Prostate gland (tissue), 2 donors: ENCODE results near the gene GPR45. TPM values are rescaled to one million over a fixed set of nuclear protein-coding genes. Genes with fewer than 3 reads are reported as not detected.
A peak's percentile ranks its signal among the peaks of the same experiment; 100 is the strongest.

Experiments
- DNase-seq: peaks from one replicate; pipeline ENCODE4 v3.0.0-alpha.2; 2019; ENCODE audit warnings: low spot score
- H3K27ac ChIP-seq, 2 donors: fragments of 200-600 bp; sonication (generic); 2 replicates each; pipeline ENCODE4 v1.5.1; 2017 to 2019
- H3K27me3 ChIP-seq: fragments of 200-600 bp; sonication (generic); replicated peaks from 2 replicates; pipeline ENCODE4 v1.5.1; 2019; ENCODE audit not compliant: insufficient read depth
- H3K36me3 ChIP-seq, 2 donors: fragments of 200-600 bp; sonication (generic); 1 replicate in 1 of 2; 2 replicates in 1 of 2; pipeline versions ENCODE4 v1.5.1 to v1.8.1; 2017 to 2019
- H3K4me1 ChIP-seq: fragments of 200-600 bp; sonication (generic); replicated peaks from 2 replicates; pipeline ENCODE4 v1.5.1; 2019
- H3K4me3 ChIP-seq, 2 donors: fragments of 200-600 bp; sonication (generic); 2 replicates each; pipeline ENCODE4 v1.5.1; 2017 to 2019
- H3K9me3 ChIP-seq: fragments of 200-600 bp; sonication (generic); 2 replicates; pipeline ENCODE4 v1.5.1; 2017
- POLR2A ChIP-seq: fragments of 450-650 bp; IDR thresholded peaks from one replicate; pipeline ENCODE4 v1.6.1; 2016; ENCODE audit warnings: antibody characterized with exemption, mild to moderate bottlenecking
- POLR2AphosphoS5 ChIP-seq: sonication (generic); formaldehyde crosslinking; IDR thresholded peaks from one replicate; pipeline ENCODE4 v1.6.1; 2017; ENCODE audit warnings: antibody characterized with exemption
- WGBS: methylation state at CpG from one replicate; pipeline ENCODE4 v1.1.5; 2018; 5-methylcytosine and 5-hydroxymethylcytosine counted together
- intact Hi-C: fragments of 100-400 bp; cut with DNase I; formaldehyde crosslinking; loops from one replicate; pipeline ENCODE4 v1.14.2; 2022
- total RNA-seq, 2 donors: library from RNA; depleted of rRNA; stranded (reverse); fragments of >200 nt; gene quantifications; one replicate each; pipeline ENCODE4 v1.1.0, GENCODE V29; 2016
- TF ChIP-seq, protein P1 (sequence below), 4 experiments: fragments of 200-600 bp in 2 of 4; fragments of 450-650 bp in 2 of 4; sonication (generic) in 2 of 4; IDR thresholded peaks; 1 replicate in 3 of 4; 2 replicates in 1 of 4; pipeline ENCODE4 v1.5.1; 2016 to 2019; ENCODE audit warnings: antibody characterized with exemption in 4 of 4, mild to moderate bottlenecking in 2 of 4, moderate library complexity in 2 of 4

Gene GPR45
- total RNA-seq, 2 donors from 2014 or later = not detected

DNA sequence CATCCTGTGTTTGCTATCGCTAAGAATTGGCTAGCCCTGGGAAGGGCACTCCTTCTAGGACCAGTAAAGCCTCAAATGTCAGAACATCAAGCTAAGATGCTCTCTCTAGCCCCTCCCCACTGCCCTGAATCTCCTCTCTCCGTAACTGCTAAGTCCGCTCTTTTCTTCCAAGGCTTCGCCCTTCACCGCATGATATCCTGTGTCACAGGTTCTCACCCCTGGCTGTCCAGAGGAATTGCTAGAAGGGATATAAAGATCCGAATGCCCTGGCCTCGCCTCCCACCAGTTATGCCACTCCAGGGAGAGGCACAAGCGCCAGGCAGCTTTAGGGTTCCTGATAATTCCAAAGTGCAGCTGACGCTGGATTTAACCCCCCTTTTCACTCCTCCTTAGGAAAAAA lies 17.1 kb upstream of the GPR45 start:
- intact Hi-C loops = no loop called here
- WGBS = 80% methylated on average over 9 of the region's 9 CpGs

DNA sequence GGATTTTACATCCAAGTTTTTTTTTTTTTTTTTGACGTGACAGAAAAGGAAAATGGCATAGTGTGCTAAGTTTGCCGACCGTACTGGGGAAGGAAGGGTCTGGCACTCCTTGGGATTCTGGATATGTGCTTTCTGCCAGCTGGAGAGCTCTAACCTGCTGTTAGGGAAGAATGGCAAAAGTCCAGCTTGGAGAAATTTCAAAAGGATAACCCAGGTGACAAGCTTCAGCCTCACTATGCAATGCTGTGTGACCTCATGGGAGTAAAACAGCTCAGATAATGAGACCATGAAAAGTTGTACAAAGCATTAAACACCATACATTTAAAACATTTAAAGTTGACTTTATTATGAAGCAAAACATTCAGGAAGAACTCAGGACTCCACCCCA lies 10.3 kb upstream of the GPR45 start:
- no peaks in the 10 kb centered on the region for H3K4me1 ChIP-seq
- H3K27me3 ChIP-seq = no peaks in the 10 kb centered on the region
- no peak for DNase-seq
- H3K9me3 ChIP-seq = no peaks in the 10 kb centered on the region
- TF ChIP-seq, protein P1, sequence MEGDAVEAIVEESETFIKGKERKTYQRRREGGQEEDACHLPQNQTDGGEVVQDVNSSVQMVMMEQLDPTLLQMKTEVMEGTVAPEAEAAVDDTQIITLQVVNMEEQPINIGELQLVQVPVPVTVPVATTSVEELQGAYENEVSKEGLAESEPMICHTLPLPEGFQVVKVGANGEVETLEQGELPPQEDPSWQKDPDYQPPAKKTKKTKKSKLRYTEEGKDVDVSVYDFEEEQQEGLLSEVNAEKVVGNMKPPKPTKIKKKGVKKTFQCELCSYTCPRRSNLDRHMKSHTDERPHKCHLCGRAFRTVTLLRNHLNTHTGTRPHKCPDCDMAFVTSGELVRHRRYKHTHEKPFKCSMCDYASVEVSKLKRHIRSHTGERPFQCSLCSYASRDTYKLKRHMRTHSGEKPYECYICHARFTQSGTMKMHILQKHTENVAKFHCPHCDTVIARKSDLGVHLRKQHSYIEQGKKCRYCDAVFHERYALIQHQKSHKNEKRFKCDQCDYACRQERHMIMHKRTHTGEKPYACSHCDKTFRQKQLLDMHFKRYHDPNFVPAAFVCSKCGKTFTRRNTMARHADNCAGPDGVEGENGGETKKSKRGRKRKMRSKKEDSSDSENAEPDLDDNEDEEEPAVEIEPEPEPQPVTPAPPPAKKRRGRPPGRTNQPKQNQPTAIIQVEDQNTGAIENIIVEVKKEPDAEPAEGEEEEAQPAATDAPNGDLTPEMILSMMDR (IDR thresholded peaks at IDR 0.05) = no peak
- TF ChIP-seq POLR2AphosphoS5 = no peak
- TF ChIP-seq POLR2A = no peak
- intact Hi-C loops = no loop called here
- 23% methylated on average over 3 of the region's 3 CpGs for WGBS
- H3K36me3 ChIP-seq = no peaks in the 10 kb centered on the region
- H3K27ac ChIP-seq = no peak overlapping the region
- H3K4me3 ChIP-seq = no peak overlapping the region

More for the DNA sequence above, 17.1 kb upstream of the GPR45 start:
- DNase-seq = no peak
- Histone ChIP-seq H3K36me3 (no peaks in the 10 kb centered on the region), H3K27ac (no peak overlapping the region), H3K4me1 (no peaks in the 10 kb centered on the region), H3K27me3 (no peaks in the 10 kb centered on the region), H3K4me3 (no peak overlapping the region), H3K9me3 (no peaks in the 10 kb centered on the region)
- TF ChIP-seq, protein P1 (IDR thresholded peaks at IDR 0.05) = no peak
- no peak for TF ChIP-seq POLR2AphosphoS5
- no peak for TF ChIP-seq POLR2A

DNA sequence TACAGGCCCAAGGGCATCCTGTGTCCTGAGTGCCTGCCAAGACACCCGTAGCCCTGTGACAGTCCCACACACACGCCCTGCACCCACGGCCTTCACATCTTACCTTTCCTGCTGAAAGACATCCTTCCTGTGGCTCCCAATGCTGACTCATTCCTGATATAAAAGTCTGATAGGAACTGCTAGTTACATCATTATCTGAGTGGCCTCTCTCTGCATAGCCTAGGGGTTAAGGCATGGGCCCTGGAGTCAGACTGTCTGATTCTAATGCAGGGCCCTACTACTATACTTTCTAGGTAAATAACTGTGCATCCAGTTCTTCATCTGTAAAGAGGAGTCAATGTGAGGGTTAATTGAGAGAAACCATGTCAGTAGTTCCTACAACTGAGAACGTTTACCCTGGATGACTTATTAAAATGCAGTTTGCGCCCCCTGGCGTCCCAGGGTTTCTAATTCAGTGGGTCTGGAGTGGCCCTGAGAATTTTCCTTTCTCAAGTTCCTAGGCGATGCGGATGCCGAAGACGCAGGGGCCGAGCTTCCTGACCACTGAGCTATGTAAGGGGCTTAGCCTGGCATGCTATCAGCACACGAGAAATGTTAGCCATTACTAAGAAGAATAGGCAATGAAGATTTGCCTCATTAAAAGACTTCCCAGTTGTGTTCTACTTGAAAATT lies 6.0 kb upstream of the GPR45 start:
- DNase-seq = peak; percentile 75
- TF ChIP-seq, protein P1 (IDR thresholded peaks at IDR 0.05) = peak; percentile 40 to 71 (median 62)
- TF ChIP-seq POLR2AphosphoS5 (peak; percentile 19), POLR2A (no peak)
- no peak overlapping the region for H3K4me3 ChIP-seq
- no peaks in the 10 kb centered on the region for H3K4me1 ChIP-seq
- intact Hi-C loops = loop anchor here (1.0 kb wide), 1 partner anchor 121 kb away; no protein-coding TSS in a partner anchor
- no peak overlapping the region for H3K27ac ChIP-seq
- no peaks in the 10 kb centered on the region for H3K9me3 ChIP-seq
- 18% methylated on average over 12 of the region's 12 CpGs for WGBS
- no peaks in the 10 kb centered on the region for H3K36me3 ChIP-seq
- H3K27me3 ChIP-seq = no peaks in the 10 kb centered on the region

DNA sequence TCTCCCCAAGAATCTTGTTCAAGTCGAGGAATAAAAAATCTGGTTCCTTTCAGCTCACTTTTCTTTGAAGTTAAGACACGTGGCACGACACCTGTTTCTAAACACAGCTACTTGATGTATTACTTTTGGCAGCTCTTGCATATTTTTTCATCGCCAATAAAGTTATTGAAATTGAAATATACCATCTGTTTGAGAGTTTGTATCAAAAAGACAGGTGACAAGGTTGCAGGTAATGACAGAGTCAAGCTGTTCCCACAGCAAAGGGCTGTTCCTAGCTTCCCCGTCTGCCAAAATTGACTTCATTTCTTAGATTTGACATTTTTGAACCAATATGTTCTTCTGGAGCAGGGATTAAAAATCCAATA lies 5.5 kb upstream of the GPR45 start:
- H3K27ac ChIP-seq = no peak overlapping the region
- H3K9me3 ChIP-seq = no peaks in the 10 kb centered on the region
- DNase-seq = no peak
- H3K4me1 ChIP-seq = no peaks in the 10 kb centered on the region
- no peaks in the 10 kb centered on the region for H3K36me3 ChIP-seq
- H3K4me3 ChIP-seq = no peak overlapping the region
- 33% methylated on average over 5 of the region's 5 CpGs for WGBS
- TF ChIP-seq, protein P1 (IDR thresholded peaks at IDR 0.05) = no peak
- TF ChIP-seq POLR2AphosphoS5 (no peak), POLR2A (no peak)
- no peaks in the 10 kb centered on the region for H3K27me3 ChIP-seq
- intact Hi-C loops = no loop called here
